ENCODE measurements around the gene WNT3. TPM values are rescaled to one million over a fixed set of nuclear protein-coding genes. Genes with fewer than 3 reads are reported as not detected.

Gene WNT3
- total and polyA plus RNA-seq, 4 donors = 0.19 to 4.3 (median 2.7) TPM

DNA sequence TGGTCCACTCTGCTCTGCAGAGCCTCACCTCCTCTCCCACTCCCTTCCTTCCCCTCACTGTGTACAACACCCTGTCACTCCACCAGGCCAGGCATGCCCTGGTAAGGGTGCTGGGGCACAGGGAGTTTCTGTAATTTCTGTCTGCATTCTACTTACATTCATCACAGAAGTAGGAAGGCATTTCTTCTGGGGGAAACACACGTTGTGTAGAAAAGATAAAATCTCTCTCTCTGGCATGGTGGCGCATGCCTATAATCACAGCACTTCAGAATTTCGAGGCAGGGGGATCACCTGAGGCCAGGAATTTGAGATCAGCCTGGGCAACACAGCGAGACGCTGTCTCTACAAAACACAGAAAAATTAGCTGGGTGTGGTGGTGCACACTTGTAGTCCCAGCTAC lies 27.0 kb downstream of the WNT3 start:
- TF ChIP-seq YY1 (IDR thresholded peaks at IDR 0.05) (no peak), HNF4A (conservative IDR thresholded peaks at IDR 0.05) (no peak), FOXA2 (IDR thresholded peaks at IDR 0.05) (no peak), RXRA (IDR thresholded peaks at IDR 0.05) (no peak), GABPA (IDR thresholded peaks at IDR 0.05 in 1 of 2, conservative IDR thresholded peaks at IDR 0.05 in 1 of 2) (no peak), NR2F2 (IDR thresholded peaks at IDR 0.05) (no peak)
- TF ChIP-seq, protein P1, sequence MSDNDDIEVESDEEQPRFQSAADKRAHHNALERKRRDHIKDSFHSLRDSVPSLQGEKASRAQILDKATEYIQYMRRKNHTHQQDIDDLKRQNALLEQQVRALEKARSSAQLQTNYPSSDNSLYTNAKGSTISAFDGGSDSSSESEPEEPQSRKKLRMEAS (IDR thresholded peaks at IDR 0.05) = no peak
- TF ChIP-seq, protein P2, sequence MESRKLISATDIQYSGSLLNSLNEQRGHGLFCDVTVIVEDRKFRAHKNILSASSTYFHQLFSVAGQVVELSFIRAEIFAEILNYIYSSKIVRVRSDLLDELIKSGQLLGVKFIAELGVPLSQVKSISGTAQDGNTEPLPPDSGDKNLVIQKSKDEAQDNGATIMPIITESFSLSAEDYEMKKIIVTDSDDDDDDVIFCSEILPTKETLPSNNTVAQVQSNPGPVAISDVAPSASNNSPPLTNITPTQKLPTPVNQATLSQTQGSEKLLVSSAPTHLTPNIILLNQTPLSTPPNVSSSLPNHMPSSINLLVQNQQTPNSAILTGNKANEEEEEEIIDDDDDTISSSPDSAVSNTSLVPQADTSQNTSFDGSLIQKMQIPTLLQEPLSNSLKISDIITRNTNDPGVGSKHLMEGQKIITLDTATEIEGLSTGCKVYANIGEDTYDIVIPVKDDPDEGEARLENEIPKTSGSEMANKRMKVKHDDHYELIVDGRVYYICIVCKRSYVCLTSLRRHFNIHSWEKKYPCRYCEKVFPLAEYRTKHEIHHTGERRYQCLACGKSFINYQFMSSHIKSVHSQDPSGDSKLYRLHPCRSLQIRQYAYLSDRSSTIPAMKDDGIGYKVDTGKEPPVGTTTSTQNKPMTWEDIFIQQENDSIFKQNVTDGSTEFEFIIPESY (IDR thresholded peaks at IDR 0.05) = no peak

DNA sequence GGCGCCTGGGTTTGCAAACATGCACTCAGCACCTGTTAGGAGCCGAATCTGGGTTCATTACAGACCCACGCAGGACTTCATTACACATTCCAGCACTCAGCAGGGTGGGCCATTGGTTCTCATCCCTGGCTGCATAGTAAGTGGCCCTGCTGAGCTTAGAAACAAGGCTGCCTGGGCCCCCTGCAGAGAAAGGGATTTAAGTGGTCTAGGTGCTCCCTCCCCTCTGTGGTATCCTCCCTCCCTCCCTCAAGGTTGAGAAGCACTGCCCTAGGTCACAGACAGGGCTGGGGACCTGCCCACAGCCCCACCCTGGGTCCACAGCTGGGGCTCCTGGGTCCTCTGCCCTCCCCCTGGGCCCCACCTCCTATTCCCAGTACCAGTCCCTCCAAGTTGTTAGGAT lies 28.3 kb downstream of the WNT3 start:
- no peaks in the 10 kb centered on the region for H3K36me3 ChIP-seq (ENCODE audit: control insufficient read depth in 4 of 4, insufficient read depth in 3 of 4, low read depth in 1 of 4, low read length in 3 of 4)
- WGBS = 68% methylated on average over 3 of the region's 3 CpGs
- H3K9ac ChIP-seq (ENCODE audit: low read depth in 1 of 2, low read length in 2 of 2) = no peak overlapping the region
- peaks cover 0 to 4% (median 2%) of the 10 kb centered on the region in 4 donors for H3K27me3 ChIP-seq (ENCODE audit: control insufficient read depth in 4 of 4, insufficient read depth in 4 of 4, low read length in 3 of 4)
- H3K27ac ChIP-seq (ENCODE audit: low read depth in 1 of 2, low read length in 2 of 2) = no peak overlapping the region
- no peak overlapping the region for H3K4me3 ChIP-seq (ENCODE audit: low read depth in 1 of 3, low read length in 3 of 3)
- DNase-seq (ENCODE audit: low spot score) = no peak
- TF ChIP-seq, protein P3, sequence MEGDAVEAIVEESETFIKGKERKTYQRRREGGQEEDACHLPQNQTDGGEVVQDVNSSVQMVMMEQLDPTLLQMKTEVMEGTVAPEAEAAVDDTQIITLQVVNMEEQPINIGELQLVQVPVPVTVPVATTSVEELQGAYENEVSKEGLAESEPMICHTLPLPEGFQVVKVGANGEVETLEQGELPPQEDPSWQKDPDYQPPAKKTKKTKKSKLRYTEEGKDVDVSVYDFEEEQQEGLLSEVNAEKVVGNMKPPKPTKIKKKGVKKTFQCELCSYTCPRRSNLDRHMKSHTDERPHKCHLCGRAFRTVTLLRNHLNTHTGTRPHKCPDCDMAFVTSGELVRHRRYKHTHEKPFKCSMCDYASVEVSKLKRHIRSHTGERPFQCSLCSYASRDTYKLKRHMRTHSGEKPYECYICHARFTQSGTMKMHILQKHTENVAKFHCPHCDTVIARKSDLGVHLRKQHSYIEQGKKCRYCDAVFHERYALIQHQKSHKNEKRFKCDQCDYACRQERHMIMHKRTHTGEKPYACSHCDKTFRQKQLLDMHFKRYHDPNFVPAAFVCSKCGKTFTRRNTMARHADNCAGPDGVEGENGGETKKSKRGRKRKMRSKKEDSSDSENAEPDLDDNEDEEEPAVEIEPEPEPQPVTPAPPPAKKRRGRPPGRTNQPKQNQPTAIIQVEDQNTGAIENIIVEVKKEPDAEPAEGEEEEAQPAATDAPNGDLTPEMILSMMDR (IDR thresholded peaks at IDR 0.05; ENCODE audit: low read depth, low read length, missing input control) = no peak
- TF ChIP-seq FOXA2 (IDR thresholded peaks at IDR 0.05) (no peak), GABPA (IDR thresholded peaks at IDR 0.05 in 1 of 2, conservative IDR thresholded peaks at IDR 0.05 in 1 of 2) (no peak), NR2F2 (IDR thresholded peaks at IDR 0.05) (no peak), FOXA1 (IDR thresholded peaks at IDR 0.05) (no peak), TAF1 (conservative IDR thresholded peaks at IDR 0.05) (no peak), SP1 (IDR thresholded peaks at IDR 0.05) (no peak), YY1 (IDR thresholded peaks at IDR 0.05) (no peak), JUND (IDR thresholded peaks at IDR 0.05) (no peak), HNF4A (conservative IDR thresholded peaks at IDR 0.05) (no peak), EGR1 (IDR thresholded peaks at IDR 0.05; ENCODE audit: low read depth in 2 of 2) (no peak), RXRA (IDR thresholded peaks at IDR 0.05) (no peak), RAD21 (IDR thresholded peaks at IDR 0.05) (no peak), HNF4G (IDR thresholded peaks at IDR 0.05) (no peak)
- TF ChIP-seq, protein P2 (IDR thresholded peaks at IDR 0.05) = no peak
- TF ChIP-seq, protein P4, sequence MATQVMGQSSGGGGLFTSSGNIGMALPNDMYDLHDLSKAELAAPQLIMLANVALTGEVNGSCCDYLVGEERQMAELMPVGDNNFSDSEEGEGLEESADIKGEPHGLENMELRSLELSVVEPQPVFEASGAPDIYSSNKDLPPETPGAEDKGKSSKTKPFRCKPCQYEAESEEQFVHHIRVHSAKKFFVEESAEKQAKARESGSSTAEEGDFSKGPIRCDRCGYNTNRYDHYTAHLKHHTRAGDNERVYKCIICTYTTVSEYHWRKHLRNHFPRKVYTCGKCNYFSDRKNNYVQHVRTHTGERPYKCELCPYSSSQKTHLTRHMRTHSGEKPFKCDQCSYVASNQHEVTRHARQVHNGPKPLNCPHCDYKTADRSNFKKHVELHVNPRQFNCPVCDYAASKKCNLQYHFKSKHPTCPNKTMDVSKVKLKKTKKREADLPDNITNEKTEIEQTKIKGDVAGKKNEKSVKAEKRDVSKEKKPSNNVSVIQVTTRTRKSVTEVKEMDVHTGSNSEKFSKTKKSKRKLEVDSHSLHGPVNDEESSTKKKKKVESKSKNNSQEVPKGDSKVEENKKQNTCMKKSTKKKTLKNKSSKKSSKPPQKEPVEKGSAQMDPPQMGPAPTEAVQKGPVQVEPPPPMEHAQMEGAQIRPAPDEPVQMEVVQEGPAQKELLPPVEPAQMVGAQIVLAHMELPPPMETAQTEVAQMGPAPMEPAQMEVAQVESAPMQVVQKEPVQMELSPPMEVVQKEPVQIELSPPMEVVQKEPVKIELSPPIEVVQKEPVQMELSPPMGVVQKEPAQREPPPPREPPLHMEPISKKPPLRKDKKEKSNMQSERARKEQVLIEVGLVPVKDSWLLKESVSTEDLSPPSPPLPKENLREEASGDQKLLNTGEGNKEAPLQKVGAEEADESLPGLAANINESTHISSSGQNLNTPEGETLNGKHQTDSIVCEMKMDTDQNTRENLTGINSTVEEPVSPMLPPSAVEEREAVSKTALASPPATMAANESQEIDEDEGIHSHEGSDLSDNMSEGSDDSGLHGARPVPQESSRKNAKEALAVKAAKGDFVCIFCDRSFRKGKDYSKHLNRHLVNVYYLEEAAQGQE (IDR thresholded peaks at IDR 0.05) = no peak
- TF ChIP-seq, protein P1 (IDR thresholded peaks at IDR 0.05) = no peak
- TF ChIP-seq, protein P5, sequence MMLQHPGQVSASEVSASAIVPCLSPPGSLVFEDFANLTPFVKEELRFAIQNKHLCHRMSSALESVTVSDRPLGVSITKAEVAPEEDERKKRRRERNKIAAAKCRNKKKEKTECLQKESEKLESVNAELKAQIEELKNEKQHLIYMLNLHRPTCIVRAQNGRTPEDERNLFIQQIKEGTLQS (IDR thresholded peaks at IDR 0.05) = no peak
- peaks cover 0 to 5% (median 2%) of the 10 kb centered on the region in 4 donors for H3K9me3 ChIP-seq (ENCODE audit: control insufficient read depth in 4 of 4, low read length in 3 of 4)
- H3K4me1 ChIP-seq (ENCODE audit: control insufficient read depth in 4 of 4, insufficient read depth in 4 of 4, low read length in 3 of 4) = no peaks in the 10 kb centered on the region

More for the DNA sequence above, 27.0 kb downstream of the WNT3 start:
- Histone ChIP-seq H3K27me3 (ENCODE audit: control insufficient read depth in 4 of 4, insufficient read depth in 4 of 4, low read length in 3 of 4) (peaks cover 0 to 6% (median 2%) of the 10 kb centered on the region in 4 donors), H3K27ac (ENCODE audit: low read depth in 1 of 2, low read length in 2 of 2) (no peak overlapping the region), H3K9ac (ENCODE audit: low read depth in 1 of 2, low read length in 2 of 2) (no peak overlapping the region), H3K9me3 (ENCODE audit: control insufficient read depth in 4 of 4, low read length in 3 of 4) (peaks cover 0 to 5% (median 2%) of the 10 kb centered on the region in 4 donors), H3K4me1 (ENCODE audit: control insufficient read depth in 4 of 4, insufficient read depth in 4 of 4, low read length in 3 of 4) (no peaks in the 10 kb centered on the region), H3K36me3 (ENCODE audit: control insufficient read depth in 4 of 4, insufficient read depth in 3 of 4, low read depth in 1 of 4, low read length in 3 of 4) (no peaks in the 10 kb centered on the region), H3K4me3 (ENCODE audit: low read depth in 1 of 3, low read length in 3 of 3) (no peak overlapping the region)
- 70% methylated on average over 5 of the region's 5 CpGs for WGBS
- DNase-seq (ENCODE audit: low spot score) = no peak
